GM12878 (cell line): ENCODE data around the gene BCL2. TPM values are rescaled to one million over a fixed set of nuclear protein-coding genes. Genes with fewer than 3 reads are reported as not detected.

Experiments
- CEBPB ChIP-seq, 2 experiments: fragments of 150-350 bp in 1 of 2; IDR thresholded peaks; 2 replicates each; pipeline ENCODE4 v1.6.1; 2012 to 2014; ENCODE audit warnings: low read depth in 2 of 2, low read length in 2 of 2, borderline replicate concordance in 1 of 2, inconsistent platforms in 1 of 2
- FOXK2 ChIP-seq: fragments of 450-650 bp; IDR thresholded peaks from 2 replicates; pipeline ENCODE4 v1.6.1; 2017; ENCODE audit warnings: mild to moderate bottlenecking, moderate library complexity
- NFYA ChIP-seq: IDR thresholded peaks from 2 replicates; pipeline ENCODE4 v1.6.1; 2011; ENCODE audit warnings: low read depth, mild to moderate bottlenecking, low read length, improper control_type of control experiment, borderline replicate concordance
- NFYB ChIP-seq: IDR thresholded peaks from 2 replicates; pipeline ENCODE4 v1.6.1; 2011; ENCODE audit warnings: low read depth, mild to moderate bottlenecking, low read length, improper control_type of control experiment, moderate library complexity; ENCODE audit not compliant: insufficient read depth
- NR2C1 ChIP-seq: fragments of 450-650 bp; IDR thresholded peaks from 2 replicates; pipeline ENCODE4 v1.6.1; 2017; ENCODE audit warnings: antibody characterized with exemption, mild to moderate bottlenecking, moderate library complexity
- NR2F1 ChIP-seq: fragments of 450-650 bp; conservative IDR thresholded peaks from 2 replicates; pipeline ENCODE4 v1.6.1; 2017; ENCODE audit warnings: mild to moderate bottlenecking
- RAD21 ChIP-seq: IDR thresholded peaks from 2 replicates; pipeline ENCODE4 v1.6.1; 2011; ENCODE audit warnings: mild to moderate bottlenecking, low read depth, low read length, moderate library complexity; ENCODE audit not compliant: insufficient read depth
- RB1 ChIP-seq: fragments of 450-650 bp; formaldehyde crosslinking; IDR thresholded peaks from 2 replicates; pipeline ENCODE4 v1.6.1; 2017; ENCODE audit warnings: mild to moderate bottlenecking, borderline replicate concordance
- SREBF1 ChIP-seq: IDR thresholded peaks from 2 replicates; pipeline ENCODE4 v1.6.1; 2012; ENCODE audit warnings: mild to moderate bottlenecking, low read length
- ZBTB40 ChIP-seq: fragments of 450-650 bp; IDR thresholded peaks from 2 replicates; pipeline ENCODE4 v1.6.1; 2016; ENCODE audit warnings: mild to moderate bottlenecking, moderate library complexity, borderline replicate concordance
- ZNF592 ChIP-seq: fragments of 450-650 bp; IDR thresholded peaks from 2 replicates; pipeline ENCODE4 v1.6.1; 2017; ENCODE audit warnings: mild to moderate bottlenecking, moderate library complexity
- polyA plus RNA-seq, 11 experiments: library from polyadenylated mRNA; depleted of rRNA in 4 of 11; unstranded in 6 of 11; stranded (reverse) in 5 of 11; fragments of >200 nt; fragmentation: Nextera tagmentation in 4 of 11; fragmentation: Illumina TruSeq in 1 of 11; extraction: Ambion mirVana in 4 of 11; extraction: Trizol in 1 of 11; gene quantifications; 1 replicate in 1 of 11; 2 replicates in 10 of 11; pipeline versions ENCODE4 v1.2.1 to v1.2.3, GENCODE V29; 2011 to 2016; ENCODE audit warnings: inconsistent platforms in 2 of 11, missing spikeins in 2 of 11, low read depth in 1 of 11
- total RNA-seq, 4 experiments: library from RNA; depleted of rRNA in 3 of 4; stranded (reverse); fragments of >200 nt in 3 of 4; fragmentation: Illumina TruSeq in 1 of 4; extraction: Trizol in 1 of 4; gene quantifications; 2 replicates each; pipeline versions ENCODE4 v1.2.1 to v1.2.3, GENCODE V29; 2013 to 2021
- TF ChIP-seq, protein P1 (sequence below): fragments of 150-350 bp; IDR thresholded peaks from 2 replicates; pipeline ENCODE4 v1.6.1; 2016; ENCODE audit warnings: low read depth, low read length
- TF ChIP-seq, protein P2 (sequence below): IDR thresholded peaks from 2 replicates; pipeline ENCODE4 v1.6.1; 2011; ENCODE audit warnings: low read depth, mild to moderate bottlenecking, low read length, moderate library complexity, borderline replicate concordance; ENCODE audit errors: extremely low read depth
- TF ChIP-seq, protein P3 (sequence below): IDR thresholded peaks from 2 replicates; pipeline ENCODE4 v1.6.1; 2012; ENCODE audit warnings: low read depth, low read length, improper control_type of control experiment

BCL2 gene
- total and polyA plus RNA-seq, 10 of the 15 experiments (the other 5 are each of a cell fraction or from before 2014, with no cell fraction given) = 4.1 to 47.8 (median 19.3) TPM

GRCh38 chr18:63192885-63193349 is 126.7 kb downstream of the BCL2 start (continued):
- TF ChIP-seq, protein P1, sequence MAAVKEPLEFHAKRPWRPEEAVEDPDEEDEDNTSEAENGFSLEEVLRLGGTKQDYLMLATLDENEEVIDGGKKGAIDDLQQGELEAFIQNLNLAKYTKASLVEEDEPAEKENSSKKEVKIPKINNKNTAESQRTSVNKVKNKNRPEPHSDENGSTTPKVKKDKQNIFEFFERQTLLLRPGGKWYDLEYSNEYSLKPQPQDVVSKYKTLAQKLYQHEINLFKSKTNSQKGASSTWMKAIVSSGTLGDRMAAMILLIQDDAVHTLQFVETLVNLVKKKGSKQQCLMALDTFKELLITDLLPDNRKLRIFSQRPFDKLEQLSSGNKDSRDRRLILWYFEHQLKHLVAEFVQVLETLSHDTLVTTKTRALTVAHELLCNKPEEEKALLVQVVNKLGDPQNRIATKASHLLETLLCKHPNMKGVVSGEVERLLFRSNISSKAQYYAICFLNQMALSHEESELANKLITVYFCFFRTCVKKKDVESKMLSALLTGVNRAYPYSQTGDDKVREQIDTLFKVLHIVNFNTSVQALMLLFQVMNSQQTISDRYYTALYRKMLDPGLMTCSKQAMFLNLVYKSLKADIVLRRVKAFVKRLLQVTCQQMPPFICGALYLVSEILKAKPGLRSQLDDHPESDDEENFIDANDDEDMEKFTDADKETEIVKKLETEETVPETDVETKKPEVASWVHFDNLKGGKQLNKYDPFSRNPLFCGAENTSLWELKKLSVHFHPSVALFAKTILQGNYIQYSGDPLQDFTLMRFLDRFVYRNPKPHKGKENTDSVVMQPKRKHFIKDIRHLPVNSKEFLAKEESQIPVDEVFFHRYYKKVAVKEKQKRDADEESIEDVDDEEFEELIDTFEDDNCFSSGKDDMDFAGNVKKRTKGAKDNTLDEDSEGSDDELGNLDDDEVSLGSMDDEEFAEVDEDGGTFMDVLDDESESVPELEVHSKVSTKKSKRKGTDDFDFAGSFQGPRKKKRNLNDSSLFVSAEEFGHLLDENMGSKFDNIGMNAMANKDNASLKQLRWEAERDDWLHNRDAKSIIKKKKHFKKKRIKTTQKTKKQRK = no peak
- TF ChIP-seq SREBF1 (no peak), NR2F1 (peak; percentile 96), RAD21 (no peak), NFYB (no peak), FOXK2 (no peak), ZBTB40 (no peak), CEBPB (IDR thresholded peaks at IDR 0.05; ENCODE audit: borderline replicate concordance in 1 of 2, low read depth in 2 of 2, low read length in 2 of 2) (no peak), NR2C1 (no peak; the same call in 1 of the 2 replicates), NFYA (no peak), RB1 (no peak), ZNF592 (peak; percentile 90)
- TF ChIP-seq, protein P2, sequence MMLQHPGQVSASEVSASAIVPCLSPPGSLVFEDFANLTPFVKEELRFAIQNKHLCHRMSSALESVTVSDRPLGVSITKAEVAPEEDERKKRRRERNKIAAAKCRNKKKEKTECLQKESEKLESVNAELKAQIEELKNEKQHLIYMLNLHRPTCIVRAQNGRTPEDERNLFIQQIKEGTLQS = no peak
- TF ChIP-seq, protein P3, sequence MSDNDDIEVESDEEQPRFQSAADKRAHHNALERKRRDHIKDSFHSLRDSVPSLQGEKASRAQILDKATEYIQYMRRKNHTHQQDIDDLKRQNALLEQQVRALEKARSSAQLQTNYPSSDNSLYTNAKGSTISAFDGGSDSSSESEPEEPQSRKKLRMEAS = no peak
